HG03342 (cell line): ENCODE data around the gene MYRF.

Experiments used
- ATAC-seq: cut with Tn5 transposase; IDR thresholded peaks from one replicate; pipeline ENCODE4 v1.9.1; 2021; ENCODE audit warnings: mild to moderate bottlenecking, moderate library complexity; ENCODE audit not compliant: unreplicated experiment

Gene MYRF

GRCh38 chr11:61757213-61757862, 4.9 kb downstream of the MYRF start:
- ATAC-seq, result no peak

GRCh38 chr11:61760946-61761345, 8.5 kb downstream of the MYRF start:
- ATAC-seq, result no peak

GRCh38 chr11:61761440-61762222, 9.2 kb downstream of the MYRF start:
- no peak for ATAC-seq

GRCh38 chr11:61762223-61762615, 9.8 kb downstream of the MYRF start:
- ATAC-seq, result no peak

- no peak for ATAC-seq
Observed at GRCh38 chr11:61762798-61763197, 10.4 kb downstream of the MYRF start.

- no peak for ATAC-seq
Observed at GRCh38 chr11:61763930-61764605, 11.6 kb downstream of the MYRF start.

GRCh38 chr11:61764606-61765260, 12.3 kb downstream of the MYRF start:
- ATAC-seq, result no peak

- ATAC-seq, result no peak
Observed at GRCh38 chr11:61765550-61766253, 13.3 kb downstream of the MYRF start.

- ATAC-seq, result no peak
Observed at GRCh38 chr11:61766353-61766841, 14.0 kb downstream of the MYRF start.

GRCh38 chr11:61768376-61769076, 16.1 kb downstream of the MYRF start:
- no peak for ATAC-seq

- no peak for ATAC-seq
Observed at GRCh38 chr11:61769169-61769920, 16.9 kb downstream of the MYRF start.

GRCh38 chr11:61769946-61770683, 17.7 kb downstream of the MYRF start:
- ATAC-seq, result no peak

GRCh38 chr11:61771195-61771894, 18.9 kb downstream of the MYRF start:
- ATAC-seq, result no peak

GRCh38 chr11:61771985-61772455, 19.6 kb downstream of the MYRF start:
- no peak for ATAC-seq

GRCh38 chr11:61773356-61773755, 20.9 kb downstream of the MYRF start:
- ATAC-seq, result no peak

GRCh38 chr11:61773809-61774208, 21.4 kb downstream of the MYRF start:
- no peak for ATAC-seq

GRCh38 chr11:61774411-61774810, 22.0 kb downstream of the MYRF start:
- no peak for ATAC-seq

GRCh38 chr11:61775106-61775505, 22.7 kb downstream of the MYRF start:
- no peak for ATAC-seq
